ENCODE data around the gene SAFB.
"Not testable (repeated sequence)": the region's sequence is repeated elsewhere in the genome, so short reads cannot be mapped to it uniquely, and the experiment has no call there.

The SAFB gene

DNA sequence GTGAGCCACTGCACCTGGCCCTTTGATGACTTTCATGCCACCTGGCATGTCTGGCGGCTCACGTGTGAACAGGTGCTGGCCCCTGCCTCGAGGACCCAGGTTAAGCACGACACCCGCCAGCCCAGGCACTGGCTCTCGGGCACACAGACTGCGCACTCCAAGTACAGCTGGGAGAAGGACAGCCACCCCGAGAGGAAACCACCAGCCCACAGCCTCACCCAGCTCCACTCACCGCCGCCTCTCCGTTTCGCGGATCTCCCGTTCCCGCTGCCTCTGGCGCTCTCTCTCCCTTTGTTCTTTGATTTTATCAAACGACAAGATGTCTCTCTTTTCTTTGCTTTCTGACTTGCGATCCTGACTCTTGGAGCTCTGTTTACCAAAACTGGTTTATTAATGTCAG, 27.8 kb upstream of the SAFB start:
- DNase-seq (ENCODE audit: low spot score), result no peak

- DNase-seq (ENCODE audit: low spot score), result no peak
These were observed 27.1 kb upstream of the SAFB start for GRCh38 chr19:5595745-5596144.

GRCh38 chr19:5600797-5601196, 22.1 kb upstream of the SAFB start:
- no peak for DNase-seq (ENCODE audit: low spot score)

DNA sequence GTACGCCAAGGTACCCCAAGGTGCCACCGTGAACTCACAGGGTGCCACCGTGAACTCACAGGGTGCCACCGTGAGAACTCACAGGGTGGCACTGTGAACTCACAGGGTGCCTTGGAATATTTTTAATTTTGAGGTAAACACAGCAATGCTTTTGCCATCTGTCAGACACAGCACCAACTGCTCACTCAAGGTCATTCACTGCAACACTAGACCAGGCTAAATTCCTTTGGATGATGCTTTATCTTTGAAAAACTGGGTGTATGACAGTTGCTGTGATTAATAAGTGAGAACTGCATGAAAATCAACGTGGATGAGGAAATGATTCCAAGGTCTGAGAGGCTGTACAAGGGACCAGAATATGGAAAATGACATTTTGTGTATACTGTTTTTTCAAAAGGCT, 19.3 kb upstream of the SAFB start:
- no peak for DNase-seq (ENCODE audit: low spot score)

DNA sequence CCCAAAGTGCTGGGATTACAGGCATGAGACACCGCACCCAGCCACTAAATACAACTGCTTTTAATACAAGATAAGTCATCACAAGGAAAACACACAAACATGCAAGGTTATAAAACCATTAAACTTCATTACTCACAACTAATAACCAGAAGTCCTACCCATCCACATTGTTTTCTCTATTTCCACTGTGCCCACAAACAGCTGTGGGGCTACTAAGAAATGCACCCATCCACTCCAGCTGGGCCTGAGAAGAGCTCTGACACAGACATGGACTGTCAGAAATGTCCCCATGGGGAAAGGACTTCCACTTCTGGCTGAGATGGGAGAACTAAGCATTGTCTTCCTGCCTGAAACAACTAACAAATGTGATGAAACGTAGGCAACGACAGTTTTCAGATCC, 17.5 kb upstream of the SAFB start:
- no peak for DNase-seq (ENCODE audit: low spot score)

- no peak for DNase-seq (ENCODE audit: low spot score)
These were observed 15.3 kb upstream of the SAFB start for GRCh38 chr19:5607318-5608275.

GRCh38 chr19:5608291-5608690, 14.6 kb upstream of the SAFB start:
- DNase-seq (ENCODE audit: low spot score), result no peak

DNA sequence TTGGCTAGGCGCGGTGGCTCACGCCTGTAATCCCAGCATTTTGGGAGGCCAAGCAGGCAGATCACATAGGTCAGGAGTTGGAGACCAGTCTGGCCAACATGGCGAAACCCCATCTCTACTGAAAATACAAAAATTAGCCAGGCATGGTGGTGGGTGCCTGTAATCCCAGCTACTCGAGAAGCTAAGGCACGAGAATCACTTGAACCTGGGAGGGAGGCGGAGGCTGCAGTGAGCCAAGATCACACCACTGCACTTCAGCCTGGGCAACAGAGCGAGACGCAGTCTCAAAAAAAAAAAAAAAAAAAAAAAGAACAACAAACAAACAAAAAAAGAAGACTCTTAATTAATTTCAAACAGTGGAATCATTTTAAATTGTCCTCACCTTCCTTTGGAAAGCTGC, 14.1 kb upstream of the SAFB start:
- not testable (repeated sequence) for DNase-seq (ENCODE audit: low spot score)

DNA sequence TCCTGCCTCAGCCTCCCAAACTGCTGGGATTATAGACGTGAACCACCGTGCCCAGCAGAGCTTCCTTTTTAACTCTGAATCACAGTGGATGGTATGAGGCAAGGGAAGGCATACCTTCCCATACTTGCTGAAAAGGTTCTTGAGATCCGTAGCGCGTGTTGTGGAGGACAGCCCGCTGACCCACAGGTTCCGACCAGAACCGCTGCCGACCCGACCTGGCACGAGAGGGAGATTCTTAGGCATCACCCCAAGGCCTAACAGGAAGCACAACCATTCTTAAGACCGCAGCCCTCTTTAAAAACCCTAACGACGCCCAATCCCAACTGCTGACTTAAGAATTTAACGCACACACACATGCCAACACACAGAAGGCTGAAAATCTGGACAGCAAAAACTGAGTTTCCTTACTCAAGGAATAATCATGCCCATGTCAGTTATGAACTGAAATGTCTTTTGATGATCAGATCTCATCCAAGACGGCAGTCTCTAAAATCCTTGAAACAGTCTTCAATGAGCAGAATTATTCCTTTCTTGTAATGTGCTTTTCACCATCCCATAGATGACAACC, 12.9 kb upstream of the SAFB start:
- DNase-seq (ENCODE audit: low spot score), result no peak

DNA sequence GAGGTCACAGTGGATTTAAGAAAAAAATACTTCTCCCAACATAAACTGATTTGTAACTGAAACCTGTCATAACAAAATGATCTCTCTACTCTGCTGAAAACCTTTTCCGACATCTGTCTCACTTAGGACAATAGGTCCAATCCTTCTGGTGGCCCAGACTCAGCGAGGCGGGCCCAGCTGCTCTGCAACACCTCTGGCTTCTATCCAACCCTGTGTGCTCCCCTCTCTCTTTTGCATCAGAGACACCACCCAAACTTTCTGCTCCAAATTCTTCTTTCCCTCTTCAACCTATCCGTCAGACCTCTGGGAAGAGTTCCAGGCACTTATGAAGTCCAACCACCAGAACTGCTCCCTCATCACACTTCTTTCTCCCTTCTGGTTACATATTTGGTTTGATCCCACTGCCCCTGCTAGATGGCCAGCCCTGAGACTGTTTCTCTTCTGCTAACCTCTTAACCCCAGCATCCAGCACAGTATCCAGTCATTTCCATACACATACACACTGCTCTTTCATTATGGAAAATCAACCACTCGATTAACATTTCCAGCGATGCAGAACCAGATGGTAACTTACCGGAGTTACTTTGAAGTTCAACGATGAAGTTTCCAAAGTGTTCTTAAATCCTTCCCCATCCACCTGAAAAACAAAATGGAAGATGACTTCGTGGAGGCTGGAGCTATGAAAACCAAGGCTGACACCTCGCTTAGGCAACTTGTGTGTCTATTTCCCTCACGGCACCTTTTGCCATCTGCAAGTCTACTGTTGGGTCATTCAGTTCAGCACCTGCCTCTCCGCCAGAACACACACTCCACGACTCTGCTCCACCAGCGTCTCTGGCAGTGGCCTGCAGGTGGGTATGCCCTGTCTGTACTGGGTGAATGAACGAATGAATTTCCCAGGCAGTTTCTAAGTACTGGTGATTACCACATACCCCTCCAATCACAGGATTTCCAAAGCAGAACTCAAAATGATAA, 9.7 kb upstream of the SAFB start:
- DNase-seq (ENCODE audit: low spot score), result no peak

DNA sequence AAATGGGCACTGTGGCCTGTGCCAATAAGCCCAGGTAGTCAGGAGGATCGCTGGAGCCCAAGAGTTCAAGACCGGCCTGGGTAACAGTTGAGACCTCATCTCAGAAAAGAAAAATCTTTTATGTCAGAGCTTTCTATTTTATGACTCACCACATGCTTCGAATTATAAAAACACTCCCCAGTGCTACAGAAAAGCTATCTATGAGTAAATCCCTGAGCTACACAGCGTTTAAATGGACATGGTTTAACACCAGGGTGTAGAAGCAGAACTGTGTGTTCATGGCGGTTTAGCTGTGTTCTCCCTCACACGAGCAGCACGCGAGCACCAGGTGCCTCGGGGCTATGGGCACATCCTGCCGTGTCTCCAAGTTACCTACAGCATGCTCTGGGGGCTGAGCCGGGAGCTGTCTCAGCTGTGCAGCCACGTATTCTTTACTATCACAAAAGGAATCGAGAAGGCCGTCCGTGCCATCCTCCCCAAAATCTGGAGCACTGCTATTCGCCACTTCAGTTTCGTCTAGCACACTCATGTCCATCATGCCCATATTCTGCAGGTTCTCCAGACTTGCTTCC, 7.0 kb upstream of the SAFB start:
- no peak for DNase-seq (ENCODE audit: low spot score)

DNA sequence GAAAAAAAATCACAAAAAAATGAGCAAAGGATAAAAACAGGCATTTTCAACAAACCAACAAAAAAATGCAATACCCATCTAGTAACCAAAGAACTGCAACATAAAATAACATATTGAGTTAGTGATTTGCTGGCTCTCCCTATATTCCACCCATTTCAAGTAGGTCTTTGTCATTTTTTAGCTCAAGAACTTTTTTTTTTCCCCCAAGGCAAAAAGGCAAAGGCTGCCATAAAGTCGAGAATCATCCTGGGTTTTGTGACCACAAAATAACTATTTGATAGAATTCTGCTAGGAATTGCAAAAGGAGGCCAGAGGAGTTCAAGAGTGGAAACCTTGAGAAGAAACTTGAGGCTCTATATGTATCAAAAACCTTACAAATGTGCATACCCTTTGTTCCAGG, 5.8 kb upstream of the SAFB start:
- no peak for DNase-seq (ENCODE audit: low spot score)

DNA sequence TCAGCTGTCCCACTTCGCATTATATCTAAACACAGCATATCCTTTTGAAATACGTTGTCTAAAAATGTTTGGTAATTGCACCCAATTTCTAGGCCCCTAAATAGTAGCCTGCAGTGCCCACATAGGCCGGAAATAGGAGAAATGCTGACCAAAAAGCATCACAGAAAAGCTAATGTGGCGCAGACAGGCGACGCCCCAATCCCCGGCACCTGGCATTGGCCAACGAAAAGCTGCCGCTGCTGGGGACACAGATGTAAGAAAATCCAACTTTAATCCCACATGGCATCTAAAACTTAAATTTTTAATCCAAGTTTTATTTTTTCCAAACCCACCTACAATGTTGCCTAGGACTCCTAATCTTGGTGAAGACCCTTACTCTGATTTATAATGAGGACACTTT, 4.3 kb upstream of the SAFB start:
- no peak for DNase-seq (ENCODE audit: low spot score)

- DNase-seq (ENCODE audit: low spot score), result no peak
These were observed 2.9 kb upstream of the SAFB start for GRCh38 chr19:5619946-5620345.

GRCh38 chr19:5621311-5621944, 1.5 kb upstream of the SAFB start:
- DNase-seq (ENCODE audit: low spot score), result peak; percentile 14

DNA sequence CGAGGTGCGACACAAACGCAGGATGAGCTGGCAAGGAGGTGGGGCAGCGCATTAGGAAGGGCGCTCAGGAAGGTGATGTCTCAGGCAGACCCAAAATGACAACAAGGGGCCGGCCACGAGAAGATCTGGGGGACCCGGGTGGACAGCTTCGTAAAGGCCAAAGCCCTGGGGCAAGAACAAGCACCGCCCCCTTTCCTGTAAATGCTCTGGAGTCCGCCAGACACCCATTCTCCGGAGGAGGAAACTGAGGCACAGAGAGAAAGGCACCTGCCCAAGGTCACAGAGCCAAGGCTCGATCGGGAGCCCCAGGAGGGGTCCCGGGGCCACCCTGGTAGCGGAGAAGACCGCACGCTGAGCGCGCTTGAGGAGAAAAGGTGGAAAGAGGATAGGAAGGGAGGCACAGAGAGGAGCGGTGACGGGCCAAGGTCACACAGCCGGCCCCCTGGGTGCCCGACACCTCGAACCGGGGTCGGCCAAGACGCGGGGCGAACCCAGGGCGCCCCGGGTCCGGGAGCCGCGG, 878 bp upstream of the SAFB start:
- DNase-seq (ENCODE audit: low spot score), result peak; percentile 17

DNA sequence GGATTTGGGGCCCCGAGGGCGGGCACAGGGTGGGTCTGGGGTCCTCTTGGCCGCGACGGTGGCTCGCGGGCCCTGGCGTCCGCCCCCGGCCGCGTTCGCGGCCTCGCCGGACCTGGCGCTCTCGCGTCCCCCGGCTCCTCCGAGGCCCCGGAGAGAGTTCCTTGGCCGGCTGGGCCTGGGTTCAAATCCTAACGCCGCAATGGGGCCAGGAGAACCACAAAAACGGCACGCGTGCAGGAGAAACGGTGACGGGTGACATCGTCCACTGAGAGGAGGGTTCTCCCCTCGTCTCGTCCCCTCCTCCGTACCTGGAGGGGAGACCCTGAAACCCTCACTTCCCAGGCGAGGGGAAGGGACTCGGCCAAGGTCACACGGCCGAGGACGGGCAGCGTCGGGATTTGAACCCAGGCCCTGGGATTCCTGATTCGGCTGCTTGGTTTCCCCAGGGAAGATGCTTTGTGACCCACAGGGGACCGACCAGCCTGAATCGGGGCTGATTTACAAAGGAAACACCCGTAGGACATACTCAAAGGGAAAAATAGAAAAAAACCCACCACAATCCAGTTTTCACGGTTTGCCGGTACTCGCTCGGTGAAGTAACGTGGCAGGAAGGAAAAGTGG, 624 bp downstream of the SAFB start:
- peak; percentile 26 for DNase-seq (ENCODE audit: low spot score)

- peak; percentile 33 for DNase-seq (ENCODE audit: low spot score)
These were observed 1.3 kb downstream of the SAFB start for GRCh38 chr19:5624018-5624663.

DNA sequence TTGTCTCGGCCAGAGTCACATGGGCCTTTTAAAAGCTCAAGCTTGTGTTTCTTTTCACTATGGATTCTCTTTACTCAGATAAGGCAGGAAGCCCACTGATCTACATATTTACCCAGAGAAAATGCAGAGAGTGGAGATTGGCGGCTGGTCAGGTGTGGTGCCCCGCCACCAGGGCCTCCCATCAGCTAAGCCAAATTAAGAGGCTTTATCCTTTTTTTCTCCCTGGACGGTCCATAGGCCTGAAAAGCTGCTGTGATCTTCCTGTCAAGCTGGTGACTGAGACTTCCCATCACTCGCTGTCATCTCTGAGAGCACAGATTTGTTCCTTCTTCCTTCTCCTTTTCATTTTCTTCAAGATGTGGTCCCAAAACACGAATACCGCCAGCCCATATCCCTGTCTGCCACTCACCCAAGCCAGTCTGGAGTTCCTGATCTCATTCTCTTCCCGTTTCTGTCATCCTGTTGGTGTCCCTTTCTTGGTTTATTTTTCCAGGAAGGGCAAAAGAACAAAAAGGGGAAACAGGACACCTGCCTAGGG, 1.9 kb downstream of the SAFB start:
- DNase-seq (ENCODE audit: low spot score), result no peak

DNA sequence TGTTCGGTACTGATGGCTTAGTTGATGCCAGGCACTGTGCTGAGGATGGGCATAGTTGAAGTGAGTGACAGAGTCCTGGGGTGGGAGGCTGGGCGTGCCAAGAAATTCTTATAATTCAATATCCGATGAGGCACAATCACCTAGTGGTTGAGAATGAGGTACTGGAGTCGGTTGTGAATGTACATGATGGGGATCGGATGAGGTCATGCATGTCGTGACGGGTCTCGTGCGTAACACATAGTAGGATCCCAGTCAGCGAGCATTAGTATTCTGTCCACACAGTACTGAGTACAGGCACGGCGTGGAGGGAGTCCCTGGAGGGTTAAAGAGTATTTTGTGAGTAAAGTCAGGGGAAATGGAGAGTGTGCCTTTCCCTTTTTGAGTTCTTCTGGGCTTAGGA, 2.8 kb downstream of the SAFB start:
- no peak for DNase-seq (ENCODE audit: low spot score)
